Keratinocyte (primary cell): ENCODE data around the gene ZNF581. TPM values are rescaled to one million over a fixed set of nuclear protein-coding genes. Genes with fewer than 3 reads are reported as not detected.

Source experiments
- DNase-seq: peaks from one replicate; pipeline ENCODE4 v3.0.0-alpha.2; 2011; ENCODE audit warnings: low read depth, missing footprints, low spot score
- FAIRE-seq: peaks from 2 replicates; lab custom pipeline; 2011; peaks lifted over from hg19 to GRCh38; lab: Jason Lieb, UNC
- H2AFZ ChIP-seq: 2 replicates; pipeline ENCODE4 v1.6.0; 2012; ENCODE audit warnings: low read length, control low read depth, inconsistent platforms; ENCODE audit not compliant: control insufficient read depth
- H3K27ac ChIP-seq: 2 replicates; pipeline ENCODE4 v1.5.1; 2011; ENCODE audit warnings: low read length; ENCODE audit not compliant: control insufficient read depth, insufficient read depth
- H3K27me3 ChIP-seq: 3 replicates; pipeline ENCODE4 v1.6.0; 2011; ENCODE audit warnings: low read length; ENCODE audit not compliant: control insufficient read depth, insufficient read depth; ENCODE audit errors: extremely low read depth
- H3K36me3 ChIP-seq, 2 experiments: 2 replicates in 1 of 2; 3 replicates in 1 of 2; pipeline ENCODE4 v1.5.1; 2011; ENCODE audit warnings: low read length in 2 of 2, mild to moderate bottlenecking in 1 of 2; ENCODE audit not compliant: control insufficient read depth in 2 of 2, insufficient read depth in 2 of 2; ENCODE audit errors: extremely low read depth in 1 of 2
- H3K4me1 ChIP-seq: 3 replicates; pipeline ENCODE4 v1.5.1; 2011; ENCODE audit warnings: low read length; ENCODE audit not compliant: control insufficient read depth, insufficient read depth; ENCODE audit errors: extremely low read depth
- H3K4me2 ChIP-seq: 3 replicates; pipeline ENCODE4 v1.6.0; 2011; ENCODE audit warnings: low read depth, low read length; ENCODE audit not compliant: control insufficient read depth, insufficient read depth; ENCODE audit errors: extremely low read depth
- H3K4me3 ChIP-seq, 3 experiments: fragments of 200-600 bp in 1 of 3; sonication (generic) in 1 of 3; 2 replicates in 2 of 3; 3 replicates in 1 of 3; pipeline ENCODE4 v1.5.1; 2011 to 2016; ENCODE audit warnings: low read length in 3 of 3, mild to moderate bottlenecking in 3 of 3, control low read depth in 2 of 3, inconsistent platforms in 1 of 3, low read depth in 1 of 3, mixed read lengths in 1 of 3, mixed run types in 1 of 3, moderate library complexity in 1 of 3; ENCODE audit not compliant: control insufficient read depth in 2 of 3, insufficient read depth in 2 of 3; ENCODE audit errors: extremely low read depth in 1 of 3
- H3K79me2 ChIP-seq: 2 replicates; pipeline ENCODE4 v1.6.0; 2012; ENCODE audit warnings: low read length; ENCODE audit not compliant: control insufficient read depth, insufficient read depth
- H3K9ac ChIP-seq: 3 replicates; pipeline ENCODE4 v1.6.0; 2011; ENCODE audit warnings: low read length; ENCODE audit not compliant: control insufficient read depth, insufficient read depth; ENCODE audit errors: extremely low read depth
- H3K9me1 ChIP-seq: 3 replicates; pipeline ENCODE4 v1.6.0; 2011; ENCODE audit warnings: low read length; ENCODE audit not compliant: control insufficient read depth, insufficient read depth; ENCODE audit errors: extremely low read depth
- H3K9me3 ChIP-seq: 2 replicates; pipeline ENCODE4 v1.5.1; 2012; ENCODE audit warnings: low read depth, low read length; ENCODE audit not compliant: control insufficient read depth
- H4K20me1 ChIP-seq: 3 replicates; pipeline ENCODE4 v1.6.0; 2011; ENCODE audit warnings: low read length; ENCODE audit not compliant: control insufficient read depth, insufficient read depth; ENCODE audit errors: extremely low read depth
- CTCF ChIP-seq, 3 experiments: IDR thresholded peaks in 1 of 3; conservative IDR thresholded peaks in 1 of 3; optimal IDR thresholded peaks in 1 of 3; 2 replicates in 2 of 3; 3 replicates in 1 of 3; pipeline versions ENCODE3 to v1.5.1; 2011; ENCODE audit warnings: low read length in 3 of 3, mild to moderate bottlenecking in 3 of 3, moderate library complexity in 2 of 3, control low read depth in 1 of 3, inconsistent platforms in 1 of 3; ENCODE audit not compliant: insufficient read depth in 2 of 3; ENCODE audit errors: extremely low read depth in 1 of 3
- EZH2 ChIP-seq: IDR thresholded peaks from one replicate; pipeline ENCODE4 v1.6.1; 2012; ENCODE audit warnings: inconsistent platforms, mild to moderate bottlenecking, low read length, moderate library complexity
- dilution Hi-C: fragments of 300-500 bp; cut with MboI; formaldehyde crosslinking; loops from one replicate; pipeline ENCODE4 v1.7.0; 2020; ENCODE audit warnings: low sequenced_read_pairs; ENCODE audit not compliant: extremely low pct_ligation_motif_present
- polyA plus RNA-seq, 5 experiments: library from polyadenylated mRNA; depleted of rRNA in 3 of 5; stranded (reverse) in 3 of 5; stranded (forward) in 1 of 5; unstranded in 1 of 5; fragments of >200 nt; gene quantifications; 1 replicate in 1 of 5; 2 replicates in 3 of 5; 3 replicates in 1 of 5; pipeline versions ENCODE4 v1.2.1 to v1.2.3, GENCODE V29; 2011 to 2012; ENCODE audit warnings: missing spikeins in 2 of 5, low read depth in 1 of 5, low replicate concordance in 1 of 5

Gene ZNF581
- polyA plus RNA-seq, 1 donor (not counting 4 experiments of a cell fraction or from before 2014, with no cell fraction given) = 14.8 TPM

- Histone ChIP-seq H3K4me3 (no peak overlapping the region), H3K9me3 (no peaks in the 10 kb centered on the region), H3K4me2 (no peak overlapping the region), H3K27me3 (no peaks in the 10 kb centered on the region), H3K9me1 (no peaks in the 10 kb centered on the region), H4K20me1 (peaks cover 4% of the 10 kb centered on the region), H2AFZ (no peak overlapping the region), H3K27ac (no peak overlapping the region), H3K79me2 (peaks cover 55% of the 10 kb centered on the region), H3K4me1 (no peaks in the 10 kb centered on the region), H3K9ac (no peak overlapping the region), H3K36me3 (peaks cover 32 to 37% of the 10 kb centered on the region in 2 experiments)
- FAIRE-seq = no peak
- DNase-seq = no peak
- TF ChIP-seq EZH2 (no peak), CTCF (optimal IDR thresholded peaks at IDR 0.05 in 1 of 3, IDR thresholded peaks at IDR 0.05 in 1 of 3, conservative IDR thresholded peaks at IDR 0.05 in 1 of 3; ENCODE audit: extremely low read depth in 1 of 3, insufficient read depth in 2 of 3, low read length in 3 of 3) (no peak)
- dilution Hi-C loops = no loop called here
Measured at GRCh38 chr19:55686311-55687050, 43.0 kb downstream of the ZNF581 start.

GRCh38 chr19:55687281-55688201, 44.1 kb downstream of the ZNF581 start:
- H3K36me3 ChIP-seq = peaks cover 30 to 34% of the 10 kb centered on the region in 2 experiments
- no peak for FAIRE-seq
- no peaks in the 10 kb centered on the region for H3K9me1 ChIP-seq
- H4K20me1 ChIP-seq = peaks cover 4% of the 10 kb centered on the region
- peaks cover 46% of the 10 kb centered on the region for H3K79me2 ChIP-seq
- dilution Hi-C loops = no loop called here
- no peaks in the 10 kb centered on the region for H3K4me1 ChIP-seq
- no peak overlapping the region for H2AFZ ChIP-seq
- H3K4me3 ChIP-seq = no peak overlapping the region
- DNase-seq = no peak
- no peak overlapping the region for H3K27ac ChIP-seq
- no peak overlapping the region for H3K9ac ChIP-seq
- H3K4me2 ChIP-seq = no peak overlapping the region
- TF ChIP-seq EZH2 (no peak), CTCF (optimal IDR thresholded peaks at IDR 0.05 in 1 of 3, IDR thresholded peaks at IDR 0.05 in 1 of 3, conservative IDR thresholded peaks at IDR 0.05 in 1 of 3; ENCODE audit: extremely low read depth in 1 of 3, insufficient read depth in 2 of 3, low read length in 3 of 3) (no peak)
- H3K9me3 ChIP-seq = no peaks in the 10 kb centered on the region
- H3K27me3 ChIP-seq = no peaks in the 10 kb centered on the region
